H1 (cell line): Measurements from ENCODE around the gene EMID1. TPM values are rescaled to one million over a fixed set of nuclear protein-coding genes. Genes with fewer than 3 reads are reported as not detected.

Experiments
- polyA plus RNA-seq, 7 experiments: library from polyadenylated mRNA; depleted of rRNA in 3 of 7; stranded (reverse) in 5 of 7; unstranded in 2 of 7; fragments of >200 nt in 5 of 7; fragments of 200-250 nt in 2 of 7; gene quantifications; 1 replicate in 5 of 7; 2 replicates in 1 of 7; 4 replicates in 1 of 7; pipeline versions ENCODE4 v1.2.1 to v1.2.3, GENCODE V29; 2011 to 2013; ENCODE audit warnings: missing spikeins in 2 of 7, mixed read lengths in 2 of 7
- total RNA-seq: library from RNA; stranded (reverse); fragmentation: NEBNext Ultra II Directional; extraction: Animal tissue kit (Norgen Biotek cat#: 25700); gene quantifications from 2 replicates; pipeline ENCODE4 v1.2.1, GENCODE V29; 2021
- TF ChIP-seq, protein P1 (sequence below): fragments of 300-600 bp; sonication (generic); IDR thresholded peaks from 2 replicates; pipeline ENCODE4 v1.7.1; 2012; ENCODE audit warnings: low read length, moderate library complexity, mild to moderate bottlenecking, inconsistent platforms; ENCODE audit not compliant: insufficient replicate concordance
- TF ChIP-seq, protein P2 (sequence below): IDR thresholded peaks from 2 replicates; pipeline ENCODE4 v1.6.1; 2012; ENCODE audit warnings: low read length, inconsistent platforms

Gene EMID1
- total and polyA plus RNA-seq, 2 of the 8 experiments (the other 6 are each of a cell fraction or from before 2014, with no cell fraction given), result 3.9 to 7.4 TPM

DNA sequence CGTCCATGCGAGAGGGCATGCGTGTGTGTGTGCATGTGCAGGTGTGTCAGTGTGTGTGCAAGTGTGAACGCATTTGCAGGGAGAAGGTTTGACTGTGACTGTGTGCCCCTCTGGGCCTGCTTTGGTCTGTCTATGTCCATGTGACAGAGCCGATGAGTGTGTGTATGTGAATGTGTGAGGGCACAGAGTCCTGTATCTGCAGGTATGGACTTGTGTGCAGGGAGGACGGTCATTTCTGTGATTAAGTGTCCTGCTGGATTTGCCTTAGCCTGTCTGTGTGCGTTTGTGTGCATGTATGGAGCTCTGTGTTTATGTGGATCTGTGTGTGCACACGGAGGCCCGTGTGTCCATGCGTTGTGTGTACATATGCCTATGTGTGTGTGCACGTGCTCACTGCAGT lies 5.4 kb downstream of the EMID1 start (continued):
- TF ChIP-seq, protein P1, sequence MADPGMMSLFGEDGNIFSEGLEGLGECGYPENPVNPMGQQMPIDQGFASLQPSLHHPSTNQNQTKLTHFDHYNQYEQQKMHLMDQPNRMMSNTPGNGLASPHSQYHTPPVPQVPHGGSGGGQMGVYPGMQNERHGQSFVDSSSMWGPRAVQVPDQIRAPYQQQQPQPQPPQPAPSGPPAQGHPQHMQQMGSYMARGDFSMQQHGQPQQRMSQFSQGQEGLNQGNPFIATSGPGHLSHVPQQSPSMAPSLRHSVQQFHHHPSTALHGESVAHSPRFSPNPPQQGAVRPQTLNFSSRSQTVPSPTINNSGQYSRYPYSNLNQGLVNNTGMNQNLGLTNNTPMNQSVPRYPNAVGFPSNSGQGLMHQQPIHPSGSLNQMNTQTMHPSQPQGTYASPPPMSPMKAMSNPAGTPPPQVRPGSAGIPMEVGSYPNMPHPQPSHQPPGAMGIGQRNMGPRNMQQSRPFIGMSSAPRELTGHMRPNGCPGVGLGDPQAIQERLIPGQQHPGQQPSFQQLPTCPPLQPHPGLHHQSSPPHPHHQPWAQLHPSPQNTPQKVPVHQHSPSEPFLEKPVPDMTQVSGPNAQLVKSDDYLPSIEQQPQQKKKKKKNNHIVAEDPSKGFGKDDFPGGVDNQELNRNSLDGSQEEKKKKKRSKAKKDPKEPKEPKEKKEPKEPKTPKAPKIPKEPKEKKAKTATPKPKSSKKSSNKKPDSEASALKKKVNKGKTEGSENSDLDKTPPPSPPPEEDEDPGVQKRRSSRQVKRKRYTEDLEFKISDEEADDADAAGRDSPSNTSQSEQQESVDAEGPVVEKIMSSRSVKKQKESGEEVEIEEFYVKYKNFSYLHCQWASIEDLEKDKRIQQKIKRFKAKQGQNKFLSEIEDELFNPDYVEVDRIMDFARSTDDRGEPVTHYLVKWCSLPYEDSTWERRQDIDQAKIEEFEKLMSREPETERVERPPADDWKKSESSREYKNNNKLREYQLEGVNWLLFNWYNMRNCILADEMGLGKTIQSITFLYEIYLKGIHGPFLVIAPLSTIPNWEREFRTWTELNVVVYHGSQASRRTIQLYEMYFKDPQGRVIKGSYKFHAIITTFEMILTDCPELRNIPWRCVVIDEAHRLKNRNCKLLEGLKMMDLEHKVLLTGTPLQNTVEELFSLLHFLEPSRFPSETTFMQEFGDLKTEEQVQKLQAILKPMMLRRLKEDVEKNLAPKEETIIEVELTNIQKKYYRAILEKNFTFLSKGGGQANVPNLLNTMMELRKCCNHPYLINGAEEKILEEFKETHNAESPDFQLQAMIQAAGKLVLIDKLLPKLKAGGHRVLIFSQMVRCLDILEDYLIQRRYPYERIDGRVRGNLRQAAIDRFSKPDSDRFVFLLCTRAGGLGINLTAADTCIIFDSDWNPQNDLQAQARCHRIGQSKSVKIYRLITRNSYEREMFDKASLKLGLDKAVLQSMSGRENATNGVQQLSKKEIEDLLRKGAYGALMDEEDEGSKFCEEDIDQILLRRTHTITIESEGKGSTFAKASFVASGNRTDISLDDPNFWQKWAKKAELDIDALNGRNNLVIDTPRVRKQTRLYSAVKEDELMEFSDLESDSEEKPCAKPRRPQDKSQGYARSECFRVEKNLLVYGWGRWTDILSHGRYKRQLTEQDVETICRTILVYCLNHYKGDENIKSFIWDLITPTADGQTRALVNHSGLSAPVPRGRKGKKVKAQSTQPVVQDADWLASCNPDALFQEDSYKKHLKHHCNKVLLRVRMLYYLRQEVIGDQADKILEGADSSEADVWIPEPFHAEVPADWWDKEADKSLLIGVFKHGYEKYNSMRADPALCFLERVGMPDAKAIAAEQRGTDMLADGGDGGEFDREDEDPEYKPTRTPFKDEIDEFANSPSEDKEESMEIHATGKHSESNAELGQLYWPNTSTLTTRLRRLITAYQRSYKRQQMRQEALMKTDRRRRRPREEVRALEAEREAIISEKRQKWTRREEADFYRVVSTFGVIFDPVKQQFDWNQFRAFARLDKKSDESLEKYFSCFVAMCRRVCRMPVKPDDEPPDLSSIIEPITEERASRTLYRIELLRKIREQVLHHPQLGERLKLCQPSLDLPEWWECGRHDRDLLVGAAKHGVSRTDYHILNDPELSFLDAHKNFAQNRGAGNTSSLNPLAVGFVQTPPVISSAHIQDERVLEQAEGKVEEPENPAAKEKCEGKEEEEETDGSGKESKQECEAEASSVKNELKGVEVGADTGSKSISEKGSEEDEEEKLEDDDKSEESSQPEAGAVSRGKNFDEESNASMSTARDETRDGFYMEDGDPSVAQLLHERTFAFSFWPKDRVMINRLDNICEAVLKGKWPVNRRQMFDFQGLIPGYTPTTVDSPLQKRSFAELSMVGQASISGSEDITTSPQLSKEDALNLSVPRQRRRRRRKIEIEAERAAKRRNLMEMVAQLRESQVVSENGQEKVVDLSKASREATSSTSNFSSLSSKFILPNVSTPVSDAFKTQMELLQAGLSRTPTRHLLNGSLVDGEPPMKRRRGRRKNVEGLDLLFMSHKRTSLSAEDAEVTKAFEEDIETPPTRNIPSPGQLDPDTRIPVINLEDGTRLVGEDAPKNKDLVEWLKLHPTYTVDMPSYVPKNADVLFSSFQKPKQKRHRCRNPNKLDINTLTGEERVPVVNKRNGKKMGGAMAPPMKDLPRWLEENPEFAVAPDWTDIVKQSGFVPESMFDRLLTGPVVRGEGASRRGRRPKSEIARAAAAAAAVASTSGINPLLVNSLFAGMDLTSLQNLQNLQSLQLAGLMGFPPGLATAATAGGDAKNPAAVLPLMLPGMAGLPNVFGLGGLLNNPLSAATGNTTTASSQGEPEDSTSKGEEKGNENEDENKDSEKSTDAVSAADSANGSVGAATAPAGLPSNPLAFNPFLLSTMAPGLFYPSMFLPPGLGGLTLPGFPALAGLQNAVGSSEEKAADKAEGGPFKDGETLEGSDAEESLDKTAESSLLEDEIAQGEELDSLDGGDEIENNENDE, result no peak
- TF ChIP-seq, protein P2, sequence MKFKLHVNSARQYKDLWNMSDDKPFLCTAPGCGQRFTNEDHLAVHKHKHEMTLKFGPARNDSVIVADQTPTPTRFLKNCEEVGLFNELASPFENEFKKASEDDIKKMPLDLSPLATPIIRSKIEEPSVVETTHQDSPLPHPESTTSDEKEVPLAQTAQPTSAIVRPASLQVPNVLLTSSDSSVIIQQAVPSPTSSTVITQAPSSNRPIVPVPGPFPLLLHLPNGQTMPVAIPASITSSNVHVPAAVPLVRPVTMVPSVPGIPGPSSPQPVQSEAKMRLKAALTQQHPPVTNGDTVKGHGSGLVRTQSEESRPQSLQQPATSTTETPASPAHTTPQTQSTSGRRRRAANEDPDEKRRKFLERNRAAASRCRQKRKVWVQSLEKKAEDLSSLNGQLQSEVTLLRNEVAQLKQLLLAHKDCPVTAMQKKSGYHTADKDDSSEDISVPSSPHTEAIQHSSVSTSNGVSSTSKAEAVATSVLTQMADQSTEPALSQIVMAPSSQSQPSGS, result no peak
